Keratinocyte (primary cell): ENCODE data around the gene CCDC170. TPM values are rescaled to one million over a fixed set of nuclear protein-coding genes. Genes with fewer than 3 reads are reported as not detected.

Source experiments
- DNase-seq: peaks from one replicate; pipeline ENCODE4 v3.0.0-alpha.2; 2011; ENCODE audit warnings: low read depth, missing footprints, low spot score
- FAIRE-seq: peaks from 2 replicates; lab custom pipeline; 2011; peaks lifted over from hg19 to GRCh38; lab: Jason Lieb, UNC
- H2AFZ ChIP-seq: 2 replicates; pipeline ENCODE4 v1.6.0; 2012; ENCODE audit warnings: low read length, control low read depth, inconsistent platforms; ENCODE audit not compliant: control insufficient read depth
- H3K27ac ChIP-seq: 2 replicates; pipeline ENCODE4 v1.5.1; 2011; ENCODE audit warnings: low read length; ENCODE audit not compliant: control insufficient read depth, insufficient read depth
- H3K27me3 ChIP-seq: 3 replicates; pipeline ENCODE4 v1.6.0; 2011; ENCODE audit warnings: low read length; ENCODE audit not compliant: control insufficient read depth, insufficient read depth; ENCODE audit errors: extremely low read depth
- H3K36me3 ChIP-seq, 2 experiments: 2 replicates in 1 of 2; 3 replicates in 1 of 2; pipeline ENCODE4 v1.5.1; 2011; ENCODE audit warnings: low read length in 2 of 2, mild to moderate bottlenecking in 1 of 2; ENCODE audit not compliant: control insufficient read depth in 2 of 2, insufficient read depth in 2 of 2; ENCODE audit errors: extremely low read depth in 1 of 2
- H3K4me1 ChIP-seq: 3 replicates; pipeline ENCODE4 v1.5.1; 2011; ENCODE audit warnings: low read length; ENCODE audit not compliant: control insufficient read depth, insufficient read depth; ENCODE audit errors: extremely low read depth
- H3K4me2 ChIP-seq: 3 replicates; pipeline ENCODE4 v1.6.0; 2011; ENCODE audit warnings: low read depth, low read length; ENCODE audit not compliant: control insufficient read depth, insufficient read depth; ENCODE audit errors: extremely low read depth
- H3K4me3 ChIP-seq, 3 experiments: fragments of 200-600 bp in 1 of 3; sonication (generic) in 1 of 3; 2 replicates in 2 of 3; 3 replicates in 1 of 3; pipeline ENCODE4 v1.5.1; 2011 to 2016; ENCODE audit warnings: low read length in 3 of 3, mild to moderate bottlenecking in 3 of 3, control low read depth in 2 of 3, inconsistent platforms in 1 of 3, low read depth in 1 of 3, mixed read lengths in 1 of 3, mixed run types in 1 of 3, moderate library complexity in 1 of 3; ENCODE audit not compliant: control insufficient read depth in 2 of 3, insufficient read depth in 2 of 3; ENCODE audit errors: extremely low read depth in 1 of 3
- H3K79me2 ChIP-seq: 2 replicates; pipeline ENCODE4 v1.6.0; 2012; ENCODE audit warnings: low read length; ENCODE audit not compliant: control insufficient read depth, insufficient read depth
- H3K9ac ChIP-seq: 3 replicates; pipeline ENCODE4 v1.6.0; 2011; ENCODE audit warnings: low read length; ENCODE audit not compliant: control insufficient read depth, insufficient read depth; ENCODE audit errors: extremely low read depth
- H3K9me1 ChIP-seq: 3 replicates; pipeline ENCODE4 v1.6.0; 2011; ENCODE audit warnings: low read length; ENCODE audit not compliant: control insufficient read depth, insufficient read depth; ENCODE audit errors: extremely low read depth
- H3K9me3 ChIP-seq: 2 replicates; pipeline ENCODE4 v1.5.1; 2012; ENCODE audit warnings: low read depth, low read length; ENCODE audit not compliant: control insufficient read depth
- H4K20me1 ChIP-seq: 3 replicates; pipeline ENCODE4 v1.6.0; 2011; ENCODE audit warnings: low read length; ENCODE audit not compliant: control insufficient read depth, insufficient read depth; ENCODE audit errors: extremely low read depth
- EZH2 ChIP-seq: IDR thresholded peaks from one replicate; pipeline ENCODE4 v1.6.1; 2012; ENCODE audit warnings: inconsistent platforms, mild to moderate bottlenecking, low read length, moderate library complexity
- dilution Hi-C: fragments of 300-500 bp; cut with MboI; formaldehyde crosslinking; loops from one replicate; pipeline ENCODE4 v1.7.0; 2020; ENCODE audit warnings: low sequenced_read_pairs; ENCODE audit not compliant: extremely low pct_ligation_motif_present
- polyA plus RNA-seq, 5 experiments: library from polyadenylated mRNA; depleted of rRNA in 3 of 5; stranded (reverse) in 3 of 5; stranded (forward) in 1 of 5; unstranded in 1 of 5; fragments of >200 nt; gene quantifications; 1 replicate in 1 of 5; 2 replicates in 3 of 5; 3 replicates in 1 of 5; pipeline versions ENCODE4 v1.2.1 to v1.2.3, GENCODE V29; 2011 to 2012; ENCODE audit warnings: missing spikeins in 2 of 5, low read depth in 1 of 5, low replicate concordance in 1 of 5
- TF ChIP-seq, protein P1 (sequence below), 3 experiments: IDR thresholded peaks in 1 of 3; conservative IDR thresholded peaks in 1 of 3; optimal IDR thresholded peaks in 1 of 3; 2 replicates in 2 of 3; 3 replicates in 1 of 3; pipeline versions ENCODE3 to v1.5.1; 2011; ENCODE audit warnings: low read length in 3 of 3, mild to moderate bottlenecking in 3 of 3, moderate library complexity in 2 of 3, control low read depth in 1 of 3, inconsistent platforms in 1 of 3; ENCODE audit not compliant: insufficient read depth in 2 of 3; ENCODE audit errors: extremely low read depth in 1 of 3

CCDC170 gene
- polyA plus RNA-seq, 1 donor (not counting 4 experiments of a cell fraction or from before 2014, with no cell fraction given): 0.10 TPM

GRCh38 chr6:151502499-151502898 is 8.7 kb downstream of the CCDC170 start:
- DNase-seq: no peak
- dilution Hi-C loops: no loop called here
- Histone ChIP-seq H3K9me3 (no peaks in the 10 kb centered on the region), H3K79me2 (no peaks in the 10 kb centered on the region), H3K27me3 (no peaks in the 10 kb centered on the region), H3K27ac (no peak overlapping the region), H3K4me1 (peaks cover 3% of the 10 kb centered on the region), H3K9me1 (no peaks in the 10 kb centered on the region), H3K4me3 (no peak overlapping the region), H2AFZ (no peak overlapping the region), H3K4me2 (no peak overlapping the region), H4K20me1 (no peaks in the 10 kb centered on the region), H3K9ac (no peak overlapping the region), H3K36me3 (no peaks in the 10 kb centered on the region)
- no peak for TF ChIP-seq EZH2
- TF ChIP-seq, protein P1, sequence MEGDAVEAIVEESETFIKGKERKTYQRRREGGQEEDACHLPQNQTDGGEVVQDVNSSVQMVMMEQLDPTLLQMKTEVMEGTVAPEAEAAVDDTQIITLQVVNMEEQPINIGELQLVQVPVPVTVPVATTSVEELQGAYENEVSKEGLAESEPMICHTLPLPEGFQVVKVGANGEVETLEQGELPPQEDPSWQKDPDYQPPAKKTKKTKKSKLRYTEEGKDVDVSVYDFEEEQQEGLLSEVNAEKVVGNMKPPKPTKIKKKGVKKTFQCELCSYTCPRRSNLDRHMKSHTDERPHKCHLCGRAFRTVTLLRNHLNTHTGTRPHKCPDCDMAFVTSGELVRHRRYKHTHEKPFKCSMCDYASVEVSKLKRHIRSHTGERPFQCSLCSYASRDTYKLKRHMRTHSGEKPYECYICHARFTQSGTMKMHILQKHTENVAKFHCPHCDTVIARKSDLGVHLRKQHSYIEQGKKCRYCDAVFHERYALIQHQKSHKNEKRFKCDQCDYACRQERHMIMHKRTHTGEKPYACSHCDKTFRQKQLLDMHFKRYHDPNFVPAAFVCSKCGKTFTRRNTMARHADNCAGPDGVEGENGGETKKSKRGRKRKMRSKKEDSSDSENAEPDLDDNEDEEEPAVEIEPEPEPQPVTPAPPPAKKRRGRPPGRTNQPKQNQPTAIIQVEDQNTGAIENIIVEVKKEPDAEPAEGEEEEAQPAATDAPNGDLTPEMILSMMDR (optimal IDR thresholded peaks at IDR 0.05 in 1 of 3, IDR thresholded peaks at IDR 0.05 in 1 of 3, conservative IDR thresholded peaks at IDR 0.05 in 1 of 3; ENCODE audit: extremely low read depth in 1 of 3, insufficient read depth in 2 of 3, low read length in 3 of 3): no peak
- no peak for FAIRE-seq

DNA sequence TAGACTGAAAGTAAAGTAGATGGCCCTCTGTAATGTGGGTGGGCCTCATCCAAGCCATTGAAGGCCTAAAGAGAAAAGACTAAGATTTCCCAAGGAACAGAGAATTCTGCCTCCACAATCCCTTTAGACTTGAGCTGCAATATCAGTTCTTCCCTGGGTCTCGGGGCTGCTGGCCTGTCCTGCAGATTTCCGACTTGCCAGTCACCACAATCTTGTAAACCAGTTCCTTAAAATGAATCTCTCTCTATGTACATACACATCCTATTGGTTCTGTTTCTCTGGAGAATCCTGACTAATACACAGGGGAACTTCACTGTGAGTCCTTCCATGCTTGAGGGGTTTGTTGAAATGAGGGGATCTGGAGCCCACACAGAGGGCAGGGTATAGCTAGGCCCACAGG is 12.9 kb downstream of the CCDC170 start:
- Histone ChIP-seq H3K9me1 (no peaks in the 10 kb centered on the region), H3K9ac (no peak overlapping the region), H3K36me3 (no peaks in the 10 kb centered on the region), H3K79me2 (no peaks in the 10 kb centered on the region), H3K4me2 (no peak overlapping the region), H3K4me3 (no peak overlapping the region), H3K4me1 (peaks cover 3% of the 10 kb centered on the region), H3K27me3 (no peaks in the 10 kb centered on the region), H2AFZ (no peak overlapping the region), H4K20me1 (no peaks in the 10 kb centered on the region), H3K9me3 (no peaks in the 10 kb centered on the region), H3K27ac (no peak overlapping the region)
- DNase-seq: no peak
- dilution Hi-C loops: no loop called here
- no peak for FAIRE-seq
- TF ChIP-seq, protein P1 (optimal IDR thresholded peaks at IDR 0.05 in 1 of 3, IDR thresholded peaks at IDR 0.05 in 1 of 3, conservative IDR thresholded peaks at IDR 0.05 in 1 of 3; ENCODE audit: extremely low read depth in 1 of 3, insufficient read depth in 2 of 3, low read length in 3 of 3): no peak
- TF ChIP-seq EZH2: no peak
